Adrenal gland (tissue), 5 donors: ENCODE results near the gene TMEM150C.

Experiments used
- POLR2A ChIP-seq, 2 donors: fragments of 450-650 bp; IDR thresholded peaks; one replicate each; pipeline ENCODE4 v1.6.1; 2017; ENCODE audit warnings: antibody characterized with exemption in 2 of 2, mild to moderate bottlenecking in 2 of 2, moderate library complexity in 1 of 2
- TF ChIP-seq, protein P1 (sequence below), 6 experiments: fragments of 450-650 bp in 4 of 6; fragments of 200-600 bp in 2 of 6; sonication (generic) in 1 of 6; IDR thresholded peaks; 1 replicate in 5 of 6; 2 replicates in 1 of 6; pipeline versions ENCODE4 v1.5.1 to v1.8.0; 2016 to 2021; ENCODE audit warnings: antibody characterized with exemption in 6 of 6, mild to moderate bottlenecking in 2 of 6, moderate library complexity in 1 of 6
- donor health status: DM: no; HTN: no; CAD: no.

DNA sequence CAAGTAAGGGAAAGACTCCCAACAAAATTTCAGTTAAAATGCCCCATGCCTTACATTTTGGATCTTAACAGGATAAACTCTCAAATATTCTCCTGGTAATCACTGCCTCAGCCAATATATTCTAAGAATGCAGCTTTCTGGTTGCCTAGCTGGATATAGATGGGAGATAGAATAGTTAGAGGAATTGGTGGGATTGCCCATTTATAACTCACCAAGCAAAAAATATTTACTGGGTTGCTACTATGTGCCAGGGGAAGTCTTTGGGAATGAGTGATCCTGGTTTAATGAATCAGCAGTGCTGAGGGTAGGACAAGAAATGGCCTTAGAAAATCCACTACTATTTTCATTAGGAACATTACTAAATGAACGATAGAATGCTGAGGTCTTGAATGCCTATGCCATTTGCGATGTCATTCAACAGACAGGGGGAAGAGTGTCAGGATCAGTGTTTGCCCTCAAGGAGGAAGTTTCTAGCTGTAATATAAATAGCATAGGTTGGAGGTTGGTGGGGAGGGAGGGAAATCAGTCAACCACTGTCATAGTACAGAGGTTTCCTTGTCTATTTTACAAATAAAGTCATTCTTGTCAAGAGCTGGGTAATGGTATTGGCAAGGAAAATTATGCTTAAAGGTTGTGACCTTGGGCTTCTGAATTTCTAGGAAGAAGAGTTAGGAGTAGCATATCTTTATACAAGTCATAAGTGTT lies 67.9 kb downstream of the TMEM150C start:
- TF ChIP-seq, protein P1, sequence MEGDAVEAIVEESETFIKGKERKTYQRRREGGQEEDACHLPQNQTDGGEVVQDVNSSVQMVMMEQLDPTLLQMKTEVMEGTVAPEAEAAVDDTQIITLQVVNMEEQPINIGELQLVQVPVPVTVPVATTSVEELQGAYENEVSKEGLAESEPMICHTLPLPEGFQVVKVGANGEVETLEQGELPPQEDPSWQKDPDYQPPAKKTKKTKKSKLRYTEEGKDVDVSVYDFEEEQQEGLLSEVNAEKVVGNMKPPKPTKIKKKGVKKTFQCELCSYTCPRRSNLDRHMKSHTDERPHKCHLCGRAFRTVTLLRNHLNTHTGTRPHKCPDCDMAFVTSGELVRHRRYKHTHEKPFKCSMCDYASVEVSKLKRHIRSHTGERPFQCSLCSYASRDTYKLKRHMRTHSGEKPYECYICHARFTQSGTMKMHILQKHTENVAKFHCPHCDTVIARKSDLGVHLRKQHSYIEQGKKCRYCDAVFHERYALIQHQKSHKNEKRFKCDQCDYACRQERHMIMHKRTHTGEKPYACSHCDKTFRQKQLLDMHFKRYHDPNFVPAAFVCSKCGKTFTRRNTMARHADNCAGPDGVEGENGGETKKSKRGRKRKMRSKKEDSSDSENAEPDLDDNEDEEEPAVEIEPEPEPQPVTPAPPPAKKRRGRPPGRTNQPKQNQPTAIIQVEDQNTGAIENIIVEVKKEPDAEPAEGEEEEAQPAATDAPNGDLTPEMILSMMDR (IDR thresholded peaks at IDR 0.05): no peak
- TF ChIP-seq POLR2A (IDR thresholded peaks at IDR 0.05): no peak
